Endothelial cell of umbilical vein (primary cell): ENCODE data around the gene HRH2. TPM values are rescaled to one million over a fixed set of nuclear protein-coding genes. Genes with fewer than 3 reads are reported as not detected.

Source experiments
- BruUV-seq: library from RNA; stranded (reverse); fragments of 400-500 nt; replicated peaks from 2 replicates; lab custom pipeline; 2021; lab: Mats Ljungman, UMichigan
- CTCF ChIA-PET: fragments of 300-600, 350-600 bp; sonication (Branson Sonifier 250); formaldehyde crosslinking; loops from one replicate; lab custom pipeline; 2021; ENCODE audit warnings: antibody characterized with exemption, inconsistent platforms; lab: Charles Lee
- POLR2A ChIA-PET: fragments of 300-600, 350-600 bp; sonication (Branson Sonifier 250); formaldehyde crosslinking; loops from one replicate; lab custom pipeline; 2021; ENCODE audit warnings: antibody characterized with exemption, inconsistent platforms; lab: Charles Lee
- DNase-seq: peaks from one replicate; pipeline ENCODE4 v3.0.0-alpha.2; 2011; ENCODE audit warnings: low read depth, low spot score
- FAIRE-seq: peaks from 2 replicates; lab custom pipeline; 2011; peaks lifted over from hg19 to GRCh38; lab: Jason Lieb, UNC
- H2AFZ ChIP-seq: 2 replicates; pipeline ENCODE4 v1.6.0; 2012; ENCODE audit warnings: low read depth, low read length, control low read depth, inconsistent platforms
- H3K27ac ChIP-seq: 2 replicates; pipeline ENCODE4 v1.5.1; 2011; ENCODE audit warnings: low read depth, mild to moderate bottlenecking, control low read depth, low read length, moderate library complexity; ENCODE audit not compliant: insufficient read depth
- H3K27me3 ChIP-seq, 2 experiments: 2 replicates each; pipeline versions ENCODE4 v1.6.0 to v1.6.1; 2011; ENCODE audit warnings: low read length in 2 of 2, mixed read lengths in 1 of 2; ENCODE audit not compliant: control insufficient read depth in 2 of 2, insufficient read depth in 2 of 2
- H3K36me3 ChIP-seq, 2 experiments: 2 replicates in 1 of 2; 3 replicates in 1 of 2; pipeline ENCODE4 v1.5.1; 2011; ENCODE audit warnings: low read length in 2 of 2, mild to moderate bottlenecking in 1 of 2, moderate library complexity in 1 of 2; ENCODE audit not compliant: control insufficient read depth in 2 of 2, insufficient read depth in 2 of 2; ENCODE audit errors: extremely low read depth in 1 of 2
- H3K4me1 ChIP-seq: 3 replicates; pipeline ENCODE4 v1.5.1; 2011; ENCODE audit warnings: mild to moderate bottlenecking, low read length; ENCODE audit not compliant: control insufficient read depth, insufficient read depth; ENCODE audit errors: extremely low read depth
- H3K4me2 ChIP-seq: 2 replicates; pipeline ENCODE4 v1.6.1; 2011; ENCODE audit warnings: low read length, control low read depth, mixed read lengths; ENCODE audit not compliant: insufficient read depth
- H3K4me3 ChIP-seq, 3 experiments: fragments of 200-600 bp in 1 of 3; sonication (generic), shearing (Covaris generic) in 1 of 3; replicated peaks in 1 of 3; 2 replicates each; pipeline ENCODE4 v1.5.1; 2011 to 2016; ENCODE audit warnings: control low read depth in 3 of 3, low read length in 3 of 3, mild to moderate bottlenecking in 2 of 3, inconsistent platforms in 1 of 3, low read depth in 1 of 3, moderate library complexity in 1 of 3; ENCODE audit not compliant: insufficient read depth in 1 of 3
- H3K79me2 ChIP-seq: 2 replicates; pipeline ENCODE4 v1.6.0; 2012; ENCODE audit warnings: low read length, inconsistent platforms; ENCODE audit not compliant: control insufficient read depth, insufficient read depth
- H3K9ac ChIP-seq: replicated peaks from 2 replicates; pipeline ENCODE3; 2011; ENCODE audit warnings: low read length, control low read depth; ENCODE audit not compliant: insufficient read depth; ENCODE audit errors: extremely low read depth
- H3K9me1 ChIP-seq: replicated peaks from 3 replicates; pipeline ENCODE4 v1.6.0; 2011; ENCODE audit warnings: mild to moderate bottlenecking, low read length; ENCODE audit not compliant: control insufficient read depth, insufficient read depth; ENCODE audit errors: extremely low read depth
- H3K9me3 ChIP-seq: replicated peaks from 2 replicates; pipeline ENCODE4 v1.5.1; 2012; ENCODE audit warnings: low read length, inconsistent platforms; ENCODE audit not compliant: control insufficient read depth, insufficient read depth
- H4K20me1 ChIP-seq: replicated peaks from 2 replicates; pipeline ENCODE3; 2011; ENCODE audit warnings: mild to moderate bottlenecking, low read length; ENCODE audit not compliant: control insufficient read depth, insufficient read depth; ENCODE audit errors: extremely low read depth
- EZH2 ChIP-seq: IDR thresholded peaks from 2 replicates; pipeline ENCODE4 v1.6.1; 2012; ENCODE audit warnings: borderline replicate concordance, low read depth, mild to moderate bottlenecking, moderate library complexity, low read length, inconsistent platforms; ENCODE audit not compliant: severe bottlenecking
- FOS ChIP-seq: IDR thresholded peaks from 2 replicates; pipeline ENCODE4 v1.6.1; 2011; ENCODE audit warnings: mild to moderate bottlenecking, low read length, moderate library complexity, borderline replicate concordance; ENCODE audit not compliant: insufficient read depth
- GATA2 ChIP-seq: IDR thresholded peaks from 2 replicates; pipeline ENCODE4 v1.7.0; 2011; ENCODE audit warnings: low read depth, mild to moderate bottlenecking, moderate library complexity, mixed read lengths, low read length; ENCODE audit not compliant: insufficient read length, insufficient read depth
- JUN ChIP-seq: IDR thresholded peaks from 2 replicates; pipeline ENCODE4 v1.6.1; 2011; ENCODE audit warnings: borderline replicate concordance, low read depth; ENCODE audit not compliant: insufficient read length, insufficient read depth
- MYC ChIP-seq: IDR thresholded peaks from one replicate; pipeline ENCODE4 v1.6.1; 2011; ENCODE audit warnings: mild to moderate bottlenecking, low read depth, low read length
- POLR2A ChIP-seq: IDR thresholded peaks from 2 replicates; pipeline ENCODE4 v1.6.1; 2012; ENCODE audit warnings: low read depth, mild to moderate bottlenecking, control low read depth, low read length
- POLR2AphosphoS5 ChIP-seq: IDR thresholded peaks from 2 replicates; pipeline ENCODE4 v1.6.1; 2012; ENCODE audit warnings: low read depth, mild to moderate bottlenecking, control low read depth, low read length, moderate library complexity; ENCODE audit not compliant: insufficient read depth
- dilution Hi-C: fragments of 300-500 bp; cut with MboI; formaldehyde crosslinking; loops from one replicate; pipeline ENCODE4 v1.15.0; 2019; ENCODE audit warnings: low sequenced_read_pairs; ENCODE audit not compliant: extremely low pct_ligation_motif_present
- intact Hi-C: fragments of 100-400 bp; cut with micrococcal nuclease; formaldehyde crosslinking; loops from one replicate; pipeline ENCODE4 v1.10.0; 2022
- polyA plus RNA-seq, 4 experiments: library from polyadenylated mRNA; depleted of rRNA in 3 of 4; stranded (reverse) in 3 of 4; unstranded in 1 of 4; fragments of >200 nt; gene quantifications; 2 replicates each; pipeline versions ENCODE4 v1.2.1 to v1.2.3, GENCODE V29; 2011 to 2012; ENCODE audit warnings: missing spikeins in 1 of 4
- total RNA-seq: library from RNA; stranded (reverse); gene quantifications from 2 replicates; pipeline ENCODE4 v1.2.3, GENCODE V29; 2021
- TF ChIP-seq, protein P1 (sequence below): IDR thresholded peaks from 2 replicates; pipeline ENCODE4 v1.6.1; 2011; ENCODE audit not compliant: insufficient read depth, insufficient read length
- TF ChIP-seq, protein P2 (sequence below), 2 donors: IDR thresholded peaks; 1 replicate in 1 of 2; 2 replicates in 1 of 2; pipeline ENCODE4 v1.5.1; 2011; ENCODE audit warnings: low read length in 2 of 2, mild to moderate bottlenecking in 2 of 2, moderate library complexity in 2 of 2, control low read depth in 1 of 2, inconsistent platforms in 1 of 2, low read depth in 1 of 2; ENCODE audit not compliant: insufficient read depth in 1 of 2; ENCODE audit errors: extremely low read depth in 1 of 2

Gene HRH2
- total and polyA plus RNA-seq, 2 donors (not counting 3 experiments of a cell fraction or from before 2014, with no cell fraction given): not detected

DNA sequence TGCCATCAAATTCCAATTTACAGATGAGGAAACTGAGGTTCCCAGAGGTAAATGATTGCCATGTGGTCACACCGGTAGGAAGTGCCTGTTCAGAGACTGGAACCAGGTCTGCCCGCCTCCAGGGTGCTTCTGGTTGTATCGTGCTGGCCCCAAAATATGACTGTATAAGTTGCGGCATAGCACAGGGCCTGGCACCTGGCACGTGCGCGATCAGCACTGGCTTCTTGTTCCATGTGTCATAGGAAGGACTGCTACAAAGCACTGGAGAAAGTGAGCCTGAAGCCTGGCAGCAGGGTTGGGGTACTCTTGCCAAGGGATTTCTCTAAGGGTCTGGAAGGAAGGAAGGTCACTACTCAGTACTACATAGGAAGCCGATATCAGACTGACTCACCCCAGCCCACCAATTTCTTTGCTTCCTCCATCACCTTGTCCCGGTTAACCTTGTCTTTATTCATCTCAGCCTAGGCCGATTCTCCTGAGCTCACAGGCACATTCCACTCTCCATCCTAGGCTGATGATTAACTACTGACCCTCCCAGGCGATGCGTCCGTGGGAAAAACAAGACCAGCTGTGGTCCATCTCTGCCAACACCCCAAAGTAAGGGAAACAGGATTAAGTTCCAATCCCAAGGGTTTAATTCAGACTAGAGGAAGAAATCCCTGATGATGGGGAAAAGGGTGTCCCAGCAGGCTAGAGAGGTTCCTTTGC is 1.8 kb downstream of the HRH2 start:
- Histone ChIP-seq H3K79me2 (no peaks in the 10 kb centered on the region), H3K9me3 (no peaks in the 10 kb centered on the region), H3K36me3 (no peaks in the 10 kb centered on the region), H4K20me1 (no peaks in the 10 kb centered on the region), H3K9me1 (no peaks in the 10 kb centered on the region), H3K4me2 (no peak overlapping the region), H3K27me3 (peaks cover 0 to 3% of the 10 kb centered on the region in 2 experiments), H3K4me1 (no peaks in the 10 kb centered on the region), H3K4me3 (no peak overlapping the region), H3K9ac (no peak overlapping the region), H3K27ac (no peak overlapping the region), H2AFZ (no peak overlapping the region)
- intact Hi-C loops (no loop called here), dilution Hi-C loops (no loop called here)
- no peak for FAIRE-seq
- POLR2A ChIA-PET: no interaction called here
- CTCF ChIA-PET: no interaction called here
- BruUV-seq: no TSS peak
- TF ChIP-seq EZH2 (no peak), GATA2 (no peak), JUN (no peak), FOS (no peak), MYC (no peak), POLR2A (no peak), POLR2AphosphoS5 (no peak)
- TF ChIP-seq, protein P1, sequence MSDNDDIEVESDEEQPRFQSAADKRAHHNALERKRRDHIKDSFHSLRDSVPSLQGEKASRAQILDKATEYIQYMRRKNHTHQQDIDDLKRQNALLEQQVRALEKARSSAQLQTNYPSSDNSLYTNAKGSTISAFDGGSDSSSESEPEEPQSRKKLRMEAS: no peak
- TF ChIP-seq, protein P2, sequence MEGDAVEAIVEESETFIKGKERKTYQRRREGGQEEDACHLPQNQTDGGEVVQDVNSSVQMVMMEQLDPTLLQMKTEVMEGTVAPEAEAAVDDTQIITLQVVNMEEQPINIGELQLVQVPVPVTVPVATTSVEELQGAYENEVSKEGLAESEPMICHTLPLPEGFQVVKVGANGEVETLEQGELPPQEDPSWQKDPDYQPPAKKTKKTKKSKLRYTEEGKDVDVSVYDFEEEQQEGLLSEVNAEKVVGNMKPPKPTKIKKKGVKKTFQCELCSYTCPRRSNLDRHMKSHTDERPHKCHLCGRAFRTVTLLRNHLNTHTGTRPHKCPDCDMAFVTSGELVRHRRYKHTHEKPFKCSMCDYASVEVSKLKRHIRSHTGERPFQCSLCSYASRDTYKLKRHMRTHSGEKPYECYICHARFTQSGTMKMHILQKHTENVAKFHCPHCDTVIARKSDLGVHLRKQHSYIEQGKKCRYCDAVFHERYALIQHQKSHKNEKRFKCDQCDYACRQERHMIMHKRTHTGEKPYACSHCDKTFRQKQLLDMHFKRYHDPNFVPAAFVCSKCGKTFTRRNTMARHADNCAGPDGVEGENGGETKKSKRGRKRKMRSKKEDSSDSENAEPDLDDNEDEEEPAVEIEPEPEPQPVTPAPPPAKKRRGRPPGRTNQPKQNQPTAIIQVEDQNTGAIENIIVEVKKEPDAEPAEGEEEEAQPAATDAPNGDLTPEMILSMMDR (IDR thresholded peaks at IDR 0.05; ENCODE audit: extremely low read depth in 1 of 2, insufficient read depth in 1 of 2, low read depth in 1 of 2, low read length in 2 of 2): no peak
- DNase-seq: no peak
